Frontal cortex (tissue), 4 donors: ENCODE results near the gene PCGF3. TPM values are rescaled to one million over a fixed set of nuclear protein-coding genes. Genes with fewer than 3 reads are reported as not detected.
"Not testable (repeated sequence)": the region's sequence is repeated elsewhere in the genome, so short reads cannot be mapped to it uniquely, and the experiment has no call there.

Experiments
- DNase-seq, 2 donors: peaks; one replicate each; pipeline ENCODE4 v3.0.0; 2012; ENCODE audit warnings: low spot score in 2 of 2
- FAIRE-seq: peaks from 2 replicates; lab custom pipeline; 2012; peaks lifted over from hg19 to GRCh38; lab: Jason Lieb, UNC
- total RNA-seq: library from RNA; depleted of rRNA; stranded (reverse); fragments of >200 nt; gene quantifications from one replicate; pipeline ENCODE4 v1.2.3, GENCODE V29; 2014
- donor health status: control.
- donor health status: control.
- donor health status: control.

The PCGF3 gene
- total RNA-seq, 1 donor from 2014 or later: 62.8 TPM

DNA sequence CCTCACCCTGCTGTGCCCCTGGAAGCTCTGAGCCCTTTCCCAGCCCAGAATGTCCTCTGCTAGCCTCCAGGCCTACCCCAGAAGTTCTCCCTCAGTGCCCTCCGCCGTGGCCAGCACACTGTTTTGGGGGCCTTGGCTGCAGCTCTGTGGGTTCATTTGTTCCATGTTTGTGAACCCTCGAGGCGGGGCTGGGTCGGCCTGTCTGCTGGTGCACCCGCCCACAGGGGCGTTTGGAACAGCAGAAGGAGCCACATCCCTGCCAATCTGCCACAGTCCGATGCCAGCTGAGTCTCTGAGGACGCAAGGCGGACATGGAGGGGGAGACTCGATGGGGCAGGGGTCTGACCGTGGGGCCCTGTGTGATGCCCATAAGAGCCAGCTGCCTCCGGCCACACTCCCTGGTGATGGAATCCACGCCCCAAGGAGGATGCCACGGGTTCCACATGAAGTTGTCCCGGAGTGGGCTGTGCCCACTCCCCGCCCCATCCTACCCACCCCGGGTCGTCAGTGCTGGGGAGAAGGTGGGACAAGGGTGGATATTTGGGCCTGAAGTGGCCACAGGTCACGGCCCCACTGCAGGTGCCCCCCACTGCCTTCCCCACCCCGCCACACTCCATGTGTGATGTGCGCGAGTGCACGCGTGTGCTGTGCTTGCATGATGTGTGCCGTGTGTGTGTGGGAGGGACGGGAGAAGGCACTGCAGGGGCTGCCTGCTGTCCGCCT lies 38.6 kb upstream of the PCGF3 start:
- FAIRE-seq (no peak), DNase-seq (no peak)

GRCh38 chr4:667545-667925 lies 38.1 kb upstream of the PCGF3 start:
- FAIRE-seq (no peak), DNase-seq (no peak)

DNA sequence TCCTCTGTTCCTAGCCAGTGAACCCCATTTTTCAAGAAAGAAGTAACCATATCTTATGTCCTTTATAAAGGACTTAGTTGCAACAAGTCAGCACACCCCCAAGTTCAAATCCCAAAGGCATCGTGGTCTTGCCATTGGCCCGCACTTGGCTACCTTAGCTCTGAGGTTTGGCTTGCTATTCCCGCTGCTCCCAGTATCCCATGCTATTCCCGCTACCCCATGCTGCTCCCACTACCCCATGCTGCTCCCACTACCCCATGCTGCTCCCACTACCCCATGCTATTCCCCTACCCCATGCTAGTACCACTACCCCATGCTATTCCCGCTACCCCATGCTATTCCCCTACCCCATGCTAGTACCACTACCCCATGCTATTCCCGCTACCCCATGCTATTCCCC lies 37.4 kb upstream of the PCGF3 start:
- FAIRE-seq, DNase-seq: not testable (repeated sequence)

DNA sequence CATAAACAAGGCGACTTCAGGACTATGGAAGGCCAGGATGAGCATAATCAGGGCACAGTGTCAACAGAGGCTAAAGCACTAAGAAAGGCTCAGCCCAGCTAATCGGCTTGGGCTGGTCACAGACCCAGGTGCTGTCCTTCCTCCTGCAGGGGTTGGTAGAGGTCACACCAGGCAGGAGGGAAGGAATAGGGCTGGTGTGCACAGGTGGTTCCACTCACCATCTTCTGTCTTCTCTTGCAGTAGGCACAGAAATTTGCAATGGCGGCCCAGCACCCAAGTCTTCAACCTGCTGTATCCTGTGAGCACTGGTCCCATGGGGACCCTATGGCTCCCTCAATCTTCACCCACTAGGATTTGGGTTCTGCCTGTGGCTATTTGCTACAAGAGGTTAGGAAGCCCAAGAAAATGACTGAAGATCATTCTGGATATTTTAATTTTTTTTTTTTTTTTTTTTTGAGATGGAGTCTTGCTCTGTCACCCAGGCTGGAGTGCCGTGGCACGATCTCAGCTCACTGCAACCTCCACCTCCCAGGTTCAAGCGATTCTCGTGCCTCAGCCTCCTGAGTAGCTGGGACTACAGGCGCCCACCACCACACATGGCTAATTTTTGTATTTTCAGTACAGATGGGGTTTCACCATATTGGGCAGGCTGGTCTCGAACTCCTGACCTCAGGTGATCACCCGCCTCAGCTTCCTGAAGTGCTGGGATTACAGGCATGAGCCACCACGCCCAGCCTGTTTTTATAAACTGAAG lies 35.6 kb upstream of the PCGF3 start:
- FAIRE-seq, DNase-seq: not testable (repeated sequence)

- no peak for FAIRE-seq
- DNase-seq: no peak
These were observed 33.9 kb upstream of the PCGF3 start for GRCh38 chr4:671769-672168.

DNA sequence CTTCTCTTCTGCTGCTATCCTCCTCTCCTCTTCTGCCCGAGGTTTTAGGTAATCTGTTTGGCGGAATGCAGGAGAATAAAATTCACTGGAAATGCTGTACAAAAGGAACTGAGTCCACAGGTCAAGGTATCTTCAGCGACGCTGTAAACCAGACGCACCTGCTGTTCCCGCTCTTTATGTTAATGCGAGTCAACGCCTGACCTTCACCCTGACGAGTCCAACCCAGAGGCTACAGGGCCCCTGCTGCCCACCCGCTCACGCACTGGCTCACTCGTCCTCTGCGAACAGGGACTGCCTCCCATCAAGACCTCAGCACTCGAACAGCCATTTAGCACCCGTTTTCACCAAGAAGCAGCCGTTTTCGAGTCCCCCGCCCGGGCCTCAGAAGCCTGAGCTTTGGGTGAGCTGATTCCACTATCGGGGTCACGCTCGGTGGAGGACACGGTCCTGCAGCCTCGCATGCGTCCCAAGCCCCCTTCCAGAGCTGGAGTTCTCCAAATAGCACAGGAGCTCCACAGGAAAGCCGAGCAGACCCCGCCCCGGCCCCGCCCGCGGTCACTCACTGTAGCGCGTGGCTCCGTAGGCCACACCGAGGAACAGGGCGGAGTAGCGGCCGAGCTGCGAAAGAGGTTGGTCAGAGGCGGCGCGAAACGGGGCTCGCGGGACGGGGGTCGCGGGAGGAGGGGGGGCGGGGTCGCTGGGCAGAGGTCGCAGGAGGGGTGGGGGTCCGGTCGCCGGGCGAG lies 32.1 kb upstream of the PCGF3 start:
- DNase-seq (no peak), FAIRE-seq (no peak)

DNA sequence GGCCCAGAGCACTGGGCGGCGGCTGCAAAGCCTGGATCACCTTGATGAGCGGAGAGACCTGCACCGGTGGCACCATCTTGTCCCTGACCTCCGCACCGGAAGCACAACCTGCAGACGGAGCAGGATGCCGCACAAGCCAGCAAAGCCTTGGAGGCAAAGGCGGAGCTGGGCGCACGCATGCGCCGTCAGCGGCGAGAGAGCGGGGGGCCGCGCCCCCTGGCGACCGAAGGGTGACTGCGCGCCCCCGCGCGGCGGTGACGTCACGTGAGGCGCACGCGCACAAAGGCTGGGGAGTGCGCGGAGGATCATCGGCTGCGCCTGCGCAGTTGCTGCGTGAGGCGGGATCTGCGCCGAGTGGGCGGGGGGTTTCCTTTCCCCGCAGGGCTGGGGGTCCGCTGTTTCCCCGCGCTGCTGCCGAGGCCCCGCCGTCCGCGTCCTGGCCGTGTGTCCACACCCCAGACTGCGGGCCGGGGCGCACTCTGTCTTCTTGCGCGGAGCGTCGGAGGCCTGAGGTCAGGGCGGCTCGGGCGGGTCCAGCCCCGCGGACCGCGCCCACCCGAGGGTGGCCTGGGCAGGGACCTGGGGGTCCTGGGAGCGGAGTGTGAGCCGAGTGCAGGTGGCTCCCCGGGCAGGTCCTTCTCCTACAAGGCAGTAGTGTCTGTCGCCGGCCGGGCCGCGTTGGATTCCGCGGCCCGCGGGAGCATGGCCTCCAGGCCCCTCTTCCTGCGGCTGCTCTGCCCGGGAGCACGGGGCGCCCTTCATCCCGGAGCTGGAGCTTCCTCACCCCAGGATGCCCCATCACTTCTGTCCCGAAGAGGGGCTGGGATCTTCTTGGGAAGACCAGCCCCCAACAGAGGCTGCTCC lies 31.2 kb upstream of the PCGF3 start, which contains the start of the genes ATP5ME and MYL5:
Gene ATP5ME, minus strand, starts transcription at position 105 of the 864 bp plus-strand sequence. Its CDS starts 29 bp downstream, at position 76.
Gene MYL5, plus strand, starts transcription at position 371 of the 864 bp plus-strand sequence. CDS start 3,485 bp downstream, outside the sequence.
- no peak for FAIRE-seq

DNA sequence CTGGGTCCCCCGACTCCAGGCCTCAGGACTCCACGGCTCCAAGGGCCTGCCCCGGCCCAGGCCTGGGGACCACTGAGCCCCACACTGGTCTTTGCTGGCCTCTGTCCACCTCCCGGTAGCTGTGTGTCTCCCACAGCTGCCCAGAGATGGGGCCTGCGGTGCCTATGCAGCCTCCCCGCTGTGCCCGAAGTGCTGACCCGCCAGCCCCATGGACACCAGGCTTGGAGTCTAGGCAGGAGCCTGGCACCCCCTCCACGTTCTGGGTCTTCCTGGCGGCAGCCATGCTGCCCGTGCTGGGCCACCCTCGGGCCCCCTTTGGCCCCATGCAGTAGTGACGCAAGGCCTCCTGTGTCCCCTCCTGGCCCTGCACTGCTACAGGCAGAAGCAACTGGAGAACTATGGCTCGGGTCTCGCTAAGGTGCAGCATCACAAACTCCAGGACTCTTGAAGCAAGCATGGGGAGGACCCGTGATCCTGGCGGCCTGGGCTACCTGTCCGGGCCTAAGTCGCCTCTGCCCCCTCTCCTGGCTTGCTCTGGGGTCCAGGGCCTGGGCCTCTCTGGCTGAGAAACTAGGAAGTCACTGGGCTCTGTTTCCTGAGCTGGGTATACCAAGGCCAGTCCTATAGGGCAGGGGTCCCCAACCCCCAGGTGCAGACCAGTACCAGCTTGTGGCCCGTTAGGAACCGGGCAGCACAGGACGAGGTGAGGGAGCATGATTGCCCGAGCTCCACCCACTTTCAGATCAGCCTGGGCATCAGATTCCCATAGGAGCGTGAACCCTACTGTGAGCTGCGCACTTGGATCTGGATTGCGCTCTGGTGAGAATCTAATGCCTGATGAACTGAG lies 30.4 kb upstream of the PCGF3 start:
- FAIRE-seq: no peak
- DNase-seq: no peak

More for the DNA sequence above, 31.2 kb upstream of the PCGF3 start, which contains the start of the genes ATP5ME and MYL5:
- DNase-seq: peak; percentile 100

GRCh38 chr4:675980-676870 lies 29.4 kb upstream of the PCGF3 start:
- no peak for FAIRE-seq
- no peak for DNase-seq

GRCh38 chr4:676871-677235 lies 28.8 kb upstream of the PCGF3 start:
- DNase-seq: no peak
- no peak for FAIRE-seq

- DNase-seq (no peak), FAIRE-seq (no peak)
These were observed 28.0 kb upstream of the PCGF3 start for GRCh38 chr4:677431-678293.

DNA sequence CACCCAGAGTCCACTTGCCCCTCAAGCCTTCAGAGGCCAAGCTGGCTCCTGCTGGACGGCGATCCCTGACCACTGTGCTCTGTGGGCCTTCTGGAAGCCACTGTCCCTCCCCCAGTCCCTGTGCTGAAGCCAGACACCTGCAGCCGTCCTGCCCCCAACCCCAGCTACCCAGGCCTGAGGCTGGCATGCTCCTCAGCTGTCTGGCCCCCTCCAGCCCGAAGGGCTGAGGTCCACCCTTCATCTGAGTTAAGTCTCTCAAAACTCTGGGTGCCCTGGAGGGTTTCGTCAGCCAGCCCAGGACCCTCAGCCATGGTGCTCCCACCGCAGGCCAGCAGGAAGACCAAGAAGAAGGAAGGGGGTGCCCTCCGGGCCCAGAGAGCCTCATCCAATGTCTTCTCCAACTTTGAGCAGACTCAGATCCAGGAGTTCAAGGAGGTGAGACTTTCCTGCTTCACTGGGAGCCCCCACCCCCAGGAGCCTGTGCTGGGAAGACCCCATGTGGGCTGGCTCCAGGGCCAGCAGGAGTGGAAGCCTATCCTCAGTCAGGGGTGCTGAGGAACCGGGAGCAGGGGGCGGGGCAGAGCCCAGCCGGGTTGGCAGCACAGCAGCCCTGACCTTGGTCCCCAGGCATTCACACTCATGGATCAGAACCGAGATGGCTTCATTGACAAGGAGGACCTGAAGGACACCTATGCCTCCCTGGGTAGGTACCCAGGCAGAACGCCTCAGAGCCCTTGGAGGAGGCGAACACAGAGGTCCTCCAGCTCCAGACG lies 27.1 kb upstream of the PCGF3 start:
- FAIRE-seq: no peak
- no peak for DNase-seq

DNA sequence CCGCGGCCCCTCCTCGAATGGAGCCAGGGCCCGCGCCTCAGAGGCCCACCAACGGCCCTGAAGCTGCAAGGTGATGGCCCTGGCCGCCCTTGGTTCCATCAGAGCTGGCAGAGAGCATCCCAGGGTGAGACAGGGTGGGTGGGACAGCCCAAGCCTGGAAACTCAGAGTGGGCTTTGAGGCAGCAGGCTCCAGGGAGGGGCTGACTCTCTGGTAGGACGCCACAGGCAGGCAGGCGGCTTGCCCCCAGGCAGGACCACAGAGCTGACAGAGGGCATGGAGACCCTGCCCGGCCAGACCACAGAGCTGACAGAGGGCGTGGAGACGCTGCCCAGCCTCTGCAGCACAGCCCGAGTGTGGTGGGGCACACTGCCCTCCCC lies 26.5 kb upstream of the PCGF3 start:
- no peak for DNase-seq

GRCh38 chr4:679629-680028 lies 26.0 kb upstream of the PCGF3 start:
- FAIRE-seq (no peak), DNase-seq (no peak)

More for the DNA sequence above, 26.5 kb upstream of the PCGF3 start:
- no peak for FAIRE-seq

- DNase-seq (no peak), FAIRE-seq (no peak)
These were observed 25.5 kb upstream of the PCGF3 start for GRCh38 chr4:680091-680490.

DNA sequence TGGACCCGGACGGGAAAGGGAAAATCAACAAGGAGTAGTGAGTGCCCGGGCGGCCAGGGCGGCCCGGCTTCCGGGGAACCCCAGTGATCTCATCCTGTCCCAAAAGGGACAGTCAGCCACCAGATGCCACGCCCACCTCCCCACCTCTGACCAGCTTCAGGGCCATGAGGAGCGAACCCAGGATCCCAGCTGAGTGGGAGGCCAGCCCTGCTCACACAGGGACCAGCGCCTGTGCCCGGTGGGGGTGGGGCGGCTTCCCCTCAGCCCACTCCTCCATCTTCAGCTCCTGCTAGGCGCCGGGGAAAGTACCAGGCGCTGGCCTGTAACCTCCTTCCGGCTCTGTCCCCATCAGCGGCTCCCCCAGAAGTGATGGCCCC lies 25.1 kb upstream of the PCGF3 start:
- FAIRE-seq: no peak
- DNase-seq: no peak
